Trophoblast cell (in vitro differentiated cells and primary cell): ENCODE results near the gene GPR146.

Experiments
- DNase-seq, 2 donors: peaks; one replicate each; pipeline ENCODE4 v3.0.0-alpha.2; 2016
- H2AFZ ChIP-seq: 2 replicates; pipeline ENCODE4 v1.6.1; 2013; ENCODE audit warnings: low read length, moderate library complexity, mild to moderate bottlenecking; ENCODE audit not compliant: insufficient read depth, poor library complexity
- H2AK5ac ChIP-seq: 2 replicates; pipeline ENCODE4 v1.6.1; 2013; ENCODE audit warnings: mild to moderate bottlenecking, low read length
- H2BK120ac ChIP-seq: 2 replicates; pipeline ENCODE4 v1.6.1; 2013; ENCODE audit warnings: low read length, mild to moderate bottlenecking, moderate library complexity; ENCODE audit not compliant: insufficient read depth, poor library complexity
- H2BK12ac ChIP-seq: 2 replicates; pipeline ENCODE4 v1.6.1; 2013; ENCODE audit warnings: mild to moderate bottlenecking, low read length, moderate library complexity
- H2BK5ac ChIP-seq: 2 replicates; pipeline ENCODE4 v1.6.1; 2013; ENCODE audit warnings: low read length, low read depth, moderate library complexity, mild to moderate bottlenecking; ENCODE audit not compliant: poor library complexity
- H3K14ac ChIP-seq: 2 replicates; pipeline ENCODE4 v1.6.1; 2013; ENCODE audit warnings: mild to moderate bottlenecking, low read length
- H3K18ac ChIP-seq: 2 replicates; pipeline ENCODE4 v1.6.1; 2013; ENCODE audit warnings: mild to moderate bottlenecking, low read length
- H3K23ac ChIP-seq: 2 replicates; pipeline ENCODE4 v1.6.1; 2013; ENCODE audit warnings: low read length
- H3K27ac ChIP-seq: 2 replicates; pipeline ENCODE4 v1.5.1; 2013; ENCODE audit warnings: low read depth, mild to moderate bottlenecking, inconsistent platforms, low read length, moderate library complexity
- H3K27me3 ChIP-seq: 2 replicates; pipeline ENCODE4 v1.6.1; 2013; ENCODE audit warnings: inconsistent platforms, mild to moderate bottlenecking, low read length, moderate library complexity; ENCODE audit not compliant: insufficient read depth
- H3K36me3 ChIP-seq, 2 experiments: 1 replicate in 1 of 2; 2 replicates in 1 of 2; pipeline ENCODE4 v1.6.1; 2013; ENCODE audit warnings: low read length in 2 of 2, mild to moderate bottlenecking in 2 of 2, moderate library complexity in 1 of 2; ENCODE audit not compliant: insufficient read depth in 2 of 2, control insufficient read depth in 1 of 2
- H3K4ac ChIP-seq: 2 replicates; pipeline ENCODE4 v1.6.1; 2013; ENCODE audit warnings: low read depth, mild to moderate bottlenecking, low read length, moderate library complexity
- H3K4me1 ChIP-seq, 2 experiments: 1 replicate in 1 of 2; 2 replicates in 1 of 2; pipeline ENCODE4 v1.6.1; 2013; ENCODE audit warnings: low read length in 2 of 2, mild to moderate bottlenecking in 2 of 2, moderate library complexity in 1 of 2; ENCODE audit not compliant: insufficient read depth in 2 of 2, control insufficient read depth in 1 of 2
- H3K4me2 ChIP-seq: 2 replicates; pipeline ENCODE4 v1.6.1; 2013; ENCODE audit warnings: inconsistent platforms, mild to moderate bottlenecking, low read length, moderate library complexity
- H3K4me3 ChIP-seq: 2 replicates; pipeline ENCODE4 v1.5.1; 2013; ENCODE audit warnings: mild to moderate bottlenecking, low read depth, low read length, inconsistent platforms
- H3K79me1 ChIP-seq: one replicate; pipeline ENCODE4 v1.6.1; 2013; ENCODE audit warnings: low read length
- H3K79me2 ChIP-seq: 2 replicates; pipeline ENCODE4 v1.6.1; 2013; ENCODE audit warnings: low read length, mild to moderate bottlenecking; ENCODE audit not compliant: control insufficient read depth, insufficient read depth, poor library complexity
- H3K9ac ChIP-seq: 2 replicates; pipeline ENCODE4 v1.6.1; 2013; ENCODE audit warnings: mild to moderate bottlenecking, low read length
- H3K9me3 ChIP-seq: 2 replicates; pipeline ENCODE4 v1.6.1; 2013; ENCODE audit warnings: low read depth, mild to moderate bottlenecking, control low read depth, inconsistent platforms, low read length; ENCODE audit not compliant: insufficient read depth
- H4K12ac ChIP-seq: 2 replicates; pipeline ENCODE4 v1.6.1; 2013; ENCODE audit warnings: low read depth, mild to moderate bottlenecking, low read length, moderate library complexity
- H4K8ac ChIP-seq: 2 replicates; pipeline ENCODE4 v1.6.1; 2013; ENCODE audit warnings: low read depth, mild to moderate bottlenecking, low read length, moderate library complexity
- H4K91ac ChIP-seq: one replicate; pipeline ENCODE4 v1.6.1; 2013; ENCODE audit warnings: low read depth, mild to moderate bottlenecking, low read length, moderate library complexity
- WGBS: extraction: QIAGEN DNeasy Blood & Tissue Kit; methylation state at CpG from one replicate; pipeline ENCODE4 v1.1.7; 2013; ENCODE audit warnings: missing lambda C conversion rate; ENCODE audit not compliant: insufficient read length, insufficient coverage; ENCODE audit errors: extremely low coverage; 5-methylcytosine and 5-hydroxymethylcytosine counted together

Gene GPR146

GRCh38 chr7:1055956-1056784 lies 11.8 kb downstream of the GPR146 start:
- Histone ChIP-seq H3K27ac (no peak overlapping the region), H2AK5ac (no peak overlapping the region), H3K79me1 (peaks cover 7% of the 10 kb centered on the region), H3K79me2 (no peaks in the 10 kb centered on the region), H3K9me3 (peaks cover 3% of the 10 kb centered on the region), H3K27me3 (no peaks in the 10 kb centered on the region), H4K12ac (no peak overlapping the region), H2BK5ac (no peak overlapping the region), H2BK120ac (no peak overlapping the region), H3K36me3 (peaks cover 4 to 9% of the 10 kb centered on the region in 2 experiments), H3K14ac (no peak overlapping the region), H4K8ac (no peak overlapping the region), H3K4me3 (no peak overlapping the region), H3K4me2 (no peak overlapping the region), H3K4ac (no peak overlapping the region), H2AFZ (no peak overlapping the region), H4K91ac (no peak overlapping the region), H2BK12ac (no peak overlapping the region), H3K18ac (no peak overlapping the region), H3K4me1 (peaks cover 13 to 19% of the 10 kb centered on the region in 2 experiments), H3K9ac (no peak overlapping the region), H3K23ac (no peak overlapping the region)
- peak; percentile 95 to 96 for DNase-seq
- WGBS = no CpG with 5 or more reads among the region's 36 CpGs

- peaks cover 13 to 19% of the 10 kb centered on the region in 2 experiments for H3K4me1 ChIP-seq
- no peak overlapping the region for H2AK5ac ChIP-seq
- H3K36me3 ChIP-seq = peaks cover 4 to 9% of the 10 kb centered on the region in 2 experiments
- peaks cover 3% of the 10 kb centered on the region for H3K9me3 ChIP-seq
- H4K12ac ChIP-seq = no peak overlapping the region
- H3K79me2 ChIP-seq = no peaks in the 10 kb centered on the region
- no peak overlapping the region for H3K27ac ChIP-seq
- H4K8ac ChIP-seq = no peak overlapping the region
- no peak overlapping the region for H3K4ac ChIP-seq
- H2AFZ ChIP-seq = no peak overlapping the region
- peak; percentile 89 to 96 for DNase-seq
- no peak overlapping the region for H3K4me2 ChIP-seq
- no peak overlapping the region for H3K14ac ChIP-seq
- no peak overlapping the region for H3K23ac ChIP-seq
- H3K27me3 ChIP-seq = no peaks in the 10 kb centered on the region
- peaks cover 7% of the 10 kb centered on the region for H3K79me1 ChIP-seq
- H3K9ac ChIP-seq = no peak overlapping the region
- no peak overlapping the region for H3K4me3 ChIP-seq
- no peak overlapping the region for H4K91ac ChIP-seq
- no peak overlapping the region for H2BK12ac ChIP-seq
- no peak overlapping the region for H2BK5ac ChIP-seq
- no peak overlapping the region for H2BK120ac ChIP-seq
- no CpG with 5 or more reads among the region's 27 CpGs for WGBS
- H3K18ac ChIP-seq = no peak overlapping the region
Observed at GRCh38 chr7:1056785-1057410, 12.6 kb downstream of the GPR146 start.

GRCh38 chr7:1057416-1058291 lies 13.3 kb downstream of the GPR146 start:
- no peak overlapping the region for H4K8ac ChIP-seq
- H3K79me1 ChIP-seq = peaks cover 7% of the 10 kb centered on the region
- H4K91ac ChIP-seq = no peak overlapping the region
- H2AFZ ChIP-seq = no peak overlapping the region
- no peak overlapping the region for H3K4me2 ChIP-seq
- no peak overlapping the region for H3K4me3 ChIP-seq
- no CpG with 5 or more reads among the region's 62 CpGs for WGBS
- H2BK12ac ChIP-seq = no peak overlapping the region
- H3K27me3 ChIP-seq = no peaks in the 10 kb centered on the region
- no peak overlapping the region for H2BK5ac ChIP-seq
- H3K4me1 ChIP-seq = peaks cover 13 to 19% of the 10 kb centered on the region in 2 experiments
- no peak overlapping the region for H2BK120ac ChIP-seq
- no peak overlapping the region for H3K9ac ChIP-seq
- no peaks in the 10 kb centered on the region for H3K79me2 ChIP-seq
- H3K4ac ChIP-seq = no peak overlapping the region
- no peak overlapping the region for H4K12ac ChIP-seq
- peaks cover 4 to 9% of the 10 kb centered on the region in 2 experiments for H3K36me3 ChIP-seq
- H2AK5ac ChIP-seq = no peak overlapping the region
- H3K9me3 ChIP-seq = peaks cover 3% of the 10 kb centered on the region
- no peak overlapping the region for H3K18ac ChIP-seq
- DNase-seq = no peak
- H3K14ac ChIP-seq = no peak overlapping the region
- H3K27ac ChIP-seq = no peak overlapping the region
- H3K23ac ChIP-seq = no peak overlapping the region

- H3K9me3 ChIP-seq = peaks cover 3% of the 10 kb centered on the region
- H2AFZ ChIP-seq = no peak overlapping the region
- no peak for DNase-seq
- no peak overlapping the region for H3K27ac ChIP-seq
- H2BK12ac ChIP-seq = no peak overlapping the region
- WGBS = no CpG with 5 or more reads among the region's 13 CpGs
- no peak overlapping the region for H2AK5ac ChIP-seq
- no peak overlapping the region for H3K14ac ChIP-seq
- no peak overlapping the region for H3K4ac ChIP-seq
- H3K79me1 ChIP-seq = peaks cover 3% of the 10 kb centered on the region
- H3K36me3 ChIP-seq = peaks cover 4 to 9% of the 10 kb centered on the region in 2 experiments
- no peak overlapping the region for H2BK5ac ChIP-seq
- H3K4me1 ChIP-seq = peaks cover 8 to 14% of the 10 kb centered on the region in 2 experiments
- no peak overlapping the region for H3K4me2 ChIP-seq
- H3K79me2 ChIP-seq = no peaks in the 10 kb centered on the region
- H3K4me3 ChIP-seq = no peak overlapping the region
- H3K9ac ChIP-seq = no peak overlapping the region
- H3K18ac ChIP-seq = no peak overlapping the region
- H3K27me3 ChIP-seq = no peaks in the 10 kb centered on the region
- no peak overlapping the region for H3K23ac ChIP-seq
- H4K91ac ChIP-seq = no peak overlapping the region
- H4K12ac ChIP-seq = no peak overlapping the region
- no peak overlapping the region for H2BK120ac ChIP-seq
- no peak overlapping the region for H4K8ac ChIP-seq
Observed at GRCh38 chr7:1058311-1058710, 14.0 kb downstream of the GPR146 start.
